GM12892 (cell line): Measurements from ENCODE around the gene IL36A.

ENCODE experiments used
- DNase-seq: peaks from one replicate; pipeline ENCODE4 v3.0.0; 2011; ENCODE audit not compliant: insufficient read length
- FAIRE-seq: peaks from 2 replicates; lab custom pipeline; 2011; peaks lifted over from hg19 to GRCh38; lab: Jason Lieb, UNC
- POLR2A ChIP-seq: IDR thresholded peaks from 2 replicates; pipeline ENCODE4 v1.6.1; 2011; ENCODE audit warnings: low read depth, low read length, control low read depth
- POLR2AphosphoS5 ChIP-seq: IDR thresholded peaks from 2 replicates; pipeline ENCODE4 v1.6.1; 2011; ENCODE audit warnings: low read depth, low read length, control low read depth
- TAF1 ChIP-seq: IDR thresholded peaks from 2 replicates; pipeline ENCODE4 v1.6.1; 2011; ENCODE audit warnings: low read depth, mild to moderate bottlenecking, control low read depth, low read length, borderline replicate concordance

IL36A gene

DNA sequence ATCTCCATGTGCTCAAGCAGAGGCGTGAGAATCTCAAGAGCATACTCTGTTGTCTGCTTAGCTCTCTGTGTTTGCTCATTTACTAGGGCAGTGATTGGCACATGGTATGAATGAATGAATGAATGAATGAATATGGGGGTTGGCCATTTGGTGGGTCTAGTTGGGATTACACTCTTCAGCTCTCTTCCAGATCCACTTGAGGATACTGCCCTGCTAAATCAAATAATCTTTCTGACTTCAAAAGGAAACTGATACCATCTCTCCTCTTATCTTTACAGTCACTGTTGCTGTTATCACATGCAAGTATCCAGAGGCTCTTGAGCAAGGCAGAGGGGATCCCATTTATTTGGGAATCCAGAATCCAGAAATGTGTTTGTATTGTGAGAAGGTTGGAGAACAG lies 25.5 kb upstream of the IL36A start:
- FAIRE-seq, result no peak
- DNase-seq, result no peak
- TF ChIP-seq POLR2A (no peak), POLR2AphosphoS5 (no peak), TAF1 (no peak)

DNA sequence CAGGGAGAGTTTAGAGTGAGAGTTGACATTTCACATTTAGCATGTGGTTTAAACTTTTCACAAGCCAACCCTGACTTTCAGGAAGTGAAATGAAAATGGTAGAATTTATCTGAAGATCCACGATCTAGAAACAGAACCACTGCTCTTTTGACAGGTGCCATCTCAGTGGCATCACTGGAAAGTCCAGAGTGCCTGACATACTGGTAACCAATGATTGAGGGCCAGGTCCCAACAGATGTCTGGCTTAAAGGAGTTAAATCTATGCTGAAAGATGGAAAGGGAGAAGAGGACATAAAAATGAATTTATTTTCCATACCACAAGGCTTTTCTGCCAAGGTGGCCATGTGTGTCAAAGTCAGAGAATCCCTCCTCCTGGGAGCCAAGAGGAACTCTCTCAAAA lies 24.7 kb upstream of the IL36A start:
- FAIRE-seq, result no peak
- TF ChIP-seq POLR2A (no peak), POLR2AphosphoS5 (no peak), TAF1 (no peak)
- DNase-seq, result no peak

DNA sequence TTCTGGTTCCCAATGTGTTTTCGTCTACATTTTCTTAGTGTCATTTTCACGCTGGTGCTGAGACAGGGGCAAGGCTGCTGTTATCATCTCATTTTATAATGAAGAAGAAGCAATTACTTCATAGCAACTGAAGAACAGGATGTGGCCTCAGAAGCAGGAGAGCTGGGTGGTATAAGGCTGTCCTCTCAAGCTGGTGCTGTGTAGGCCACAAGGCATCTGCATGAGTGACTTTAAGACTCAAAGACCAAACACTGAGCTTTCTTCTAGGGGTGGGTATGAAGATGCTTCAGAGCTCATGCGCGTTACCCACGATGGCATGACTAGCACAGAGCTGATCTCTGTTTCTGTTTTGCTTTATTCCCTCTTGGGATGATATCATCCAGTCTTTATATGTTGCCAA lies 20.2 kb upstream of the IL36A start:
- TF ChIP-seq TAF1 (no peak), POLR2AphosphoS5 (no peak)
- FAIRE-seq (no peak), DNase-seq (no peak)

DNA sequence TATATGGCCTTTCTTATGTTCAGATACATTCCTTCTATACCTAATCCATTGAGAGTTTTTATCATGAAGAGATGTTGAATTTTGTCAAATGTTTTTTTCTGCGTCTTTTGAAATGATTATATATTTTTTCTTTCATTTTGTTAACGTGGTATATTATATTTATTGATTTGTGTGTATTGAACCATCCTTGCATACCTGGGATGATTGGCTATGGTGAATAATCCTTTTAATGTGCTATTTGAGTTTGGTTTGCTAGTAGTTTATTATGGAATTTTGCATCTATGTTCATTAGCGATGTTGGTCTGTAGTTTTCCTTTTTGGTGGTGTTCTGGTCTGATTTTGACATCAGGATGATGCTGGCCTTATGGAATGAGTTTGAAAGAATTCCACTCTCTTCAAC lies 15.6 kb upstream of the IL36A start:
- FAIRE-seq (no peak), DNase-seq (no peak)
- TF ChIP-seq TAF1 (no peak), POLR2A (no peak)

DNA sequence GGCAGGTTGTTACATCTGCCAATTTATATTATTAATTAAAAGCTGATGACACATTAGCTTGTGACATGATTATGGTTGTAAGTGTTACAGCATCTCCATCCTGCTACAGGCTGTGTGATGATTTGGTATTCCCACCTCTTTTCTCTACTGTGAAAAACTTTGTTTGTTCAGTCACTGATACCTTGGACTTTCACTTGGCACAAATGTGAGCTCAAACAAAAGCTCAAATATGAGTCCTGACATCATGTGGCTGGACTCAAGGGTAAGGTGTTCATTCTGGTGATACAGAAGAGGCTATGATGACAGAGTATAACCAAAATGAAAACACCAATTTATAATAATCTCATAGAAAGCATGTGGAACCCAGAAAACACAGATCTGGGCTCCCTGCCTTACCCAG lies 11.4 kb upstream of the IL36A start:
- DNase-seq (no peak), FAIRE-seq (no peak)
- TF ChIP-seq POLR2A, result no peak
- TF ChIP-seq TAF1, result no peak
- TF ChIP-seq POLR2AphosphoS5, result no peak

DNA sequence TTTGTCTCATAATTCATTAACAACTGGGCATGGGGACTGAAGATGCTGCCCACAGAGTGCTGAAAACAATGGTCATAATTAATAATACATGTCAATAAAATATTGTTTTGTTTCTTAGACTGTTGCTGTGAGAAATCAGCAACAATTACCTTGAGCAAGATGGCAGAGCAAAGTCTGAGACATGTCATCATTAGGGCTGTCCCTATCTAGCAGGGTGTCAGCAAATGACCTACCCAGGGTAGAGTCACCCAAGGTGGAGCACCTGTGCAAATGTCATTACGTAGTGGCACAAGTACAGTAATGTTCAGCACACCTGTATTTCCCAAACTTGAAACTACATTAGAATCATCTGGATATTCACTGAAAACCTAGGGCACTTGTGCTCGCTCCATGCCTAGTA lies 10.6 kb upstream of the IL36A start:
- TF ChIP-seq TAF1 (no peak), POLR2A (no peak), POLR2AphosphoS5 (no peak)
- FAIRE-seq (no peak), DNase-seq (no peak)

DNA sequence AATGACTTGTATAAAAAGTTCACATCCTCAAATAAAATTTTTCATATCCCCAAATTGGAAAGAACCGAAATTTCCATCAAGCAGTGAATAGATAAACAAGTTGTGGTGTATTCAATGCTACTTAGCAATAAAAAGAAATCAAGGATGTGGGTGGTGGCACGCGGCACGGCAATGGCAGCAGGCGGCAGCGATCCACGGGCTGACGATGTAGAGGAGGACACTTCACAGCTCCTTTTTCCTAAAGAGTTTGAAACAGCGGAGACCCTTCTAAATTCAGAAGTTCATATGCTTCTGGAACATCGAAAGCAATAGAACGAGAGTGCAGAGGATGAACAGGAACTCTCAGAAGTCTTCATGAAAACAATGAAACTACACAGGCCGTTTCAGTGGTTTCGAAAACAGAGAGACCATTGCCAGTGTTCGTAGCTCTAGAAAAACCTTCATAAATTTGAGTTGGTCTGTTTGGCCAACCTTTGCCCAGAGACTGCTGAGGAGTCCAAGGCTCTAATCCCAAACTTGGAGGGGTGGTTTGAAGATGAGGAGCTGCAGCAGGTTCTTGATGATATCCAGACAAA lies 9.8 kb upstream of the IL36A start:
- DNase-seq (no peak), FAIRE-seq (no peak)
- no peak for TF ChIP-seq POLR2AphosphoS5
- TF ChIP-seq POLR2A, result no peak
- TF ChIP-seq TAF1, result no peak

DNA sequence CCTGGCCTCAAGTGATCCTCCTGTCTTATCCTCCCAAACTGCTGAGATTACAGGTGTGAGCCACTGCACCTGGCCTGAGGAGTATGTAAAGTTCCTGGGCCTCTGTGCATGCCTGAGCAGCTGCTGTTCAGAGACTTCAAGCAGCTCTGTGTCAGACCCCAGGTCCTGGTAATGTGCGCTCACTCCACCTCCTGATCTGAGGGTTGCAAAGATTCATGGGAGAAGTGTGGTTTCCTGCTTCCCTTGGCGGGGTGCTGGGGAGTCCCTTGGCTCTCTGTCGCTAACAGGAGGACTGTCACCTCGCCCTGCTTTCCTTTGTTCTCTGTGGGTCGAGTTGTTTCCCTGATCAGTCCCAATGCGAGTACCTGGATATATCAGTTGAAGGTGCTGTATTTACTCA lies 8.6 kb upstream of the IL36A start:
- no peak for DNase-seq
- TF ChIP-seq POLR2A (no peak), POLR2AphosphoS5 (no peak), TAF1 (no peak)
- peak; percentile 5 for FAIRE-seq

DNA sequence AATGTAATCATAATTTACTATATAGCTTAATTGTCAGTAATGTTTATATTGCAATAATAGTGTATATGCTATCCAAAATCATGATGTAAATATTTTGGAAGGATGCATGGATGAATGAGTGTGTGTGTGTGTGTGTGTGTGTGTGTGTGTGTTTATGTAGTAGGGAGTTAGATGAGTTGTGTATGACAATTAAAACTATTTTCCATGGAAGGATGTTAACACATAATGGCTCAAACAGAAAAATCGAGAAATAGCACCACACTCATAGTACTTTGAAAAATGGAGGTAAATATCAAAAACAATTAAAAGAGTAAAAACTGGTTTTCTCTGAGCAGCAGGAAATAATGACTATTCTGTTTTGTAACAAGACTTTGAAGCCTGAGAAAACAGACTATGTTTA lies 8.1 kb upstream of the IL36A start:
- FAIRE-seq, result no peak
- no peak for TF ChIP-seq POLR2AphosphoS5
- no peak for TF ChIP-seq POLR2A
- no peak for TF ChIP-seq TAF1

DNA sequence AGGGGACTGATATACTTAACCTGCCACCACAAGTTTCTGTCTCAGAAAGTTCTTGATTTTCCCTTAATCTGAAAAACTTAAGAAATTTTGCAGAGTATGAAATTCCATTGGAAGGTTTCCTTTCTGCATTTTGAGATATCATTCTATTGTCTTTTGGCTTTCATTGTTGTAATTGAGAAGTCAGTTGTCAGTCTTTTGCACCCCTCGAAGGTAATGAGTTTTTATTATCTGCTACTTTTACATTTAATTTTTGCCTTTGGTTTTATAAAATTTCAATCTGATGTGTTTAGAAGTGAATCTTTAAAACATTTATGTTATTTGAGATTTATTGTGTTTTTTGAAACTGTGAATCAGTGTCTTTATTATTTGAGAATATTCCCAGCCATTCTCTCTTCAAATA lies 4.8 kb upstream of the IL36A start:
- DNase-seq, result no peak
- no peak for FAIRE-seq
- TF ChIP-seq POLR2AphosphoS5 (no peak), POLR2A (no peak), TAF1 (no peak)

More for the DNA sequence above, 8.1 kb upstream of the IL36A start:
- no peak for DNase-seq

DNA sequence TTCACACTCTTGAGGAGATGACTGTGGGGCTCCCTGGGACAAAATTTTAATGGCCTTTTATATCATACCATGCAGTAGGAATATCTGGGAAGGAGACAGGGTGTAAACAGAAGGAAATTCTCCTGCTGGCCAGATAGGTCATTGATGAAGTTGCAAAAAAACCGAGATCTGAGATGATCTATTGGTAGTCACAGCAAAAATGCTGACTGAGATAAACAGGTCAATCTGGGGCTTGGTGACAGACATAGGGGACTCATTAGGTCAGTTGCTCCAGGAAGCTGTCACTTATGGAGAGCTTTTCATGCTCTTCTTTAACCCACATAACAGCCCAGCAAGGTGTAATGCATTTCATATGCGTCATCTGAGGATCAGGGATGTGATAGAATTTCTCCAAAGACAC lies 2.6 kb upstream of the IL36A start:
- TF ChIP-seq TAF1 (no peak), POLR2A (no peak), POLR2AphosphoS5 (no peak)
- DNase-seq (no peak), FAIRE-seq (no peak)

DNA sequence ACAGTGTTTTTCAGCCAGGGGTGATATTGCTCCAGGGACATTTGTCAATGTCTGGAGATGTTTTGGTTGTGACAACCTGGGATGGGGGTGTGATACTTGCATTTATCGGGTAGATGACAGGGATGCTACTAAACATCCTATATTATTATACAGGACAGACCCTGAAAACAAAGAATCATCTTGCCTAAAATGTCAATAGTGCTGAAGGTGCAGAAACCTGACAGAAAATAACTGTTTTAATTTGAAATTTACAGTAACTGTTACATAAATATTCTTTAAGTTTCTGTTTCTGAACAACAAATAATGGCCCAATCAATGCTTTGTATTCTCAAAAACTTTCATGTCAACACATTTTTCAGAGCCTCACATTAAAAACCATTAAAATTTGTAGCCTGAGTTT lies 2.0 kb downstream of the IL36A start:
- FAIRE-seq, result no peak
- no peak for DNase-seq
- no peak for TF ChIP-seq TAF1
- no peak for TF ChIP-seq POLR2A
- no peak for TF ChIP-seq POLR2AphosphoS5
